GM23338 (cell line): ENCODE results near the gene SLC6A7. TPM values are rescaled to one million over a fixed set of nuclear protein-coding genes. Genes with fewer than 3 reads are reported as not detected.

Source experiments
- ATAC-seq: fragments of 200-7000 bp; cut with Tn5 transposase; 3 replicates; pipeline ENCODE4 v1.9.1; 2020
- DNase-seq: peaks from one replicate; pipeline ENCODE4 v3.0.0-alpha.2; 2015; ENCODE audit warnings: low spot score
- H2AFZ ChIP-seq: fragments of 200-600 bp; sonication (generic); 2 replicates; pipeline ENCODE4 v1.8.0; 2016; ENCODE audit warnings: antibody characterized with exemption, mild to moderate bottlenecking, moderate library complexity
- H3F3A ChIP-seq: fragments of 200-600 bp; sonication (generic); replicated peaks from 2 replicates; pipeline ENCODE4 v1.8.0; 2017; ENCODE audit warnings: antibody characterized with exemption, mixed run types, low read depth
- H3K27ac ChIP-seq: fragments of 200-600 bp; sonication (generic); 2 replicates; pipeline ENCODE4 v1.6.1; 2016; ENCODE audit warnings: low read depth
- H3K27me3 ChIP-seq: fragments of 200-600 bp; sonication (generic); 2 replicates; pipeline ENCODE4 v1.8.0; 2016; ENCODE audit warnings: mild to moderate bottlenecking, mixed run types, moderate library complexity; ENCODE audit not compliant: insufficient read depth
- H3K36me3 ChIP-seq: fragments of 200-600 bp; sonication (generic); 2 replicates; pipeline ENCODE4 v1.8.0; 2016; ENCODE audit warnings: mild to moderate bottlenecking; ENCODE audit not compliant: insufficient read depth
- H3K4me1 ChIP-seq: fragments of 200-600 bp; sonication (generic); 2 replicates; pipeline ENCODE4 v1.8.0; 2016; ENCODE audit warnings: mild to moderate bottlenecking, moderate library complexity; ENCODE audit not compliant: insufficient read depth
- H3K4me2 ChIP-seq: fragments of 200-600 bp; sonication (generic); 2 replicates; pipeline ENCODE4 v1.7.1; 2017; ENCODE audit warnings: mixed run types
- H3K4me3 ChIP-seq: fragments of 200-600 bp; sonication (generic); 2 replicates; pipeline ENCODE4 v1.6.1; 2016; ENCODE audit warnings: mixed run types
- H3K79me2 ChIP-seq: fragments of 200-600 bp; sonication (generic); replicated peaks from 2 replicates; pipeline ENCODE4 v1.8.0; 2017; ENCODE audit warnings: mild to moderate bottlenecking; ENCODE audit not compliant: insufficient read depth
- H3K9me2 ChIP-seq: fragments of 200-600 bp; sonication (generic); 2 replicates; pipeline ENCODE4 v1.8.0; 2017; ENCODE audit not compliant: insufficient read depth
- H4K20me1 ChIP-seq: fragments of 200-600 bp; sonication (generic); replicated peaks from 2 replicates; pipeline ENCODE4 v1.8.0; 2017; ENCODE audit warnings: mild to moderate bottlenecking; ENCODE audit not compliant: insufficient read depth
- H3K27ac Mint-ChIP-seq: 2 replicates; pipeline ENCODE4 v1.8.0; 2020; ENCODE audit warnings: inconsistent platforms, mild to moderate bottlenecking, moderate library complexity, mixed read lengths
- H3K27me3 Mint-ChIP-seq: 3 replicates; pipeline ENCODE4 v1.8.0; 2022; ENCODE audit warnings: low read depth, mild to moderate bottlenecking, moderate library complexity, mixed read lengths, inconsistent platforms; ENCODE audit not compliant: insufficient read depth, poor library complexity
- H3K36me3 Mint-ChIP-seq: 3 replicates; pipeline ENCODE4 v1.8.0; 2021; ENCODE audit warnings: low read depth, mild to moderate bottlenecking, inconsistent platforms, moderate library complexity, mixed read lengths
- H3K4me1 Mint-ChIP-seq: 3 replicates; pipeline ENCODE4 v1.8.0; 2020; ENCODE audit warnings: mild to moderate bottlenecking, inconsistent platforms, mixed read lengths
- H3K4me3 Mint-ChIP-seq: 3 replicates; pipeline ENCODE4 v1.8.0; 2021; ENCODE audit warnings: moderate library complexity, mild to moderate bottlenecking, inconsistent platforms, mixed read lengths
- H3K9me3 Mint-ChIP-seq: 3 replicates; pipeline ENCODE4 v1.8.0; 2020; ENCODE audit warnings: moderate library complexity, mild to moderate bottlenecking, inconsistent platforms, mixed read lengths
- CREB1 ChIP-seq: fragments of 250-450 bp; sonication (Bioruptor Pico); IDR thresholded peaks from 2 replicates; pipeline ENCODE4 v1.5.0; 2020; ENCODE audit warnings: low read depth, mild to moderate bottlenecking, moderate library complexity
- CTCF ChIP-seq, 2 experiments: fragments of 200-600 bp in 1 of 2; sonication (generic) in 1 of 2; conservative IDR thresholded peaks; 2 replicates each; pipeline versions ENCODE4 v1.5.1 to v1.6.1; 2016 to 2017; ENCODE audit warnings: antibody characterized with exemption in 2 of 2, low read depth in 2 of 2, mild to moderate bottlenecking in 2 of 2, moderate library complexity in 1 of 2
- EZH2 ChIP-seq: fragments of 200-600 bp; sonication (generic); IDR thresholded peaks from one replicate; pipeline ENCODE4 v1.8.0; 2017; ENCODE audit warnings: antibody characterized with exemption, mild to moderate bottlenecking, low read depth; ENCODE audit not compliant: unreplicated experiment
- EZH2phosphoT487 ChIP-seq: fragments of 200-600 bp; sonication (generic); IDR thresholded peaks from one replicate; pipeline ENCODE4 v1.8.1; 2018; ENCODE audit warnings: antibody characterized with exemption; ENCODE audit not compliant: unreplicated experiment
- NANOG ChIP-seq: IDR thresholded peaks from 2 replicates; pipeline ENCODE4 v1.6.1; 2016; ENCODE audit warnings: antibody characterized with exemption, borderline replicate concordance
- POLR2AphosphoS5 ChIP-seq: IDR thresholded peaks from 2 replicates; pipeline ENCODE4 v1.6.1; 2016; ENCODE audit warnings: antibody characterized with exemption, low read depth
- REST ChIP-seq: IDR thresholded peaks from one replicate; pipeline ENCODE4 v1.6.1; 2018; ENCODE audit warnings: antibody characterized with exemption; ENCODE audit not compliant: unreplicated experiment
- ZNF114 ChIP-seq: fragments of 250-450 bp; sonication (Bioruptor Pico); IDR thresholded peaks from 2 replicates; pipeline ENCODE4 v1.5.0; 2020; ENCODE audit warnings: mild to moderate bottlenecking, moderate library complexity
- ZNF331 ChIP-seq: fragments of 250-450 bp; sonication (Bioruptor Pico); IDR thresholded peaks from 2 replicates; pipeline ENCODE4 v1.5.0; 2020; ENCODE audit warnings: low read depth, mild to moderate bottlenecking, moderate library complexity
- ZNF462 ChIP-seq: fragments of 250-450 bp; sonication (Bioruptor Pico); IDR thresholded peaks from 2 replicates; pipeline ENCODE4 v1.5.0; 2020; ENCODE audit warnings: mild to moderate bottlenecking, moderate library complexity
- polyA plus RNA-seq: library from polyadenylated mRNA; unstranded; fragments of >200 nt; fragmentation: Nextera tagmentation; extraction: Ambion mirVana; gene quantifications from 2 replicates; pipeline ENCODE4 v1.2.1, GENCODE V29; 2016
- total RNA-seq: library from RNA; depleted of rRNA; stranded (reverse); fragments of >200 nt; shearing (Covaris generic); gene quantifications from 2 replicates; pipeline ENCODE4 v1.2.3, GENCODE V29; 2014

SLC6A7 gene
- total and polyA plus RNA-seq, 2 experiments from 2014 or later, result not detected

- Histone ChIP-seq H3F3A (no peaks in the 10 kb centered on the region), H3K36me3 (no peaks in the 10 kb centered on the region), H3K4me1 (no peaks in the 10 kb centered on the region; the same call in 1 of the 2 replicates), H4K20me1 (no peaks in the 10 kb centered on the region), H3K4me3 (no peak overlapping the region), H3K27ac (no peak overlapping the region), H2AFZ (no peak overlapping the region), H3K9me2 (no peaks in the 10 kb centered on the region), H3K79me2 (no peaks in the 10 kb centered on the region), H3K27me3 (no peaks in the 10 kb centered on the region), H3K4me2 (no peak overlapping the region)
- H3K9me3 Mint-ChIP-seq, result no peaks in the 10 kb centered on the region
- DNase-seq, result peak; percentile 38
- no peak overlapping the region for H3K27ac Mint-ChIP-seq
- no peak overlapping the region for H3K4me3 Mint-ChIP-seq
- H3K27me3 Mint-ChIP-seq, result peaks cover 12% of the 10 kb centered on the region
- H3K36me3 Mint-ChIP-seq, result no peaks in the 10 kb centered on the region
- TF ChIP-seq NANOG (no peak), ZNF331 (CRISPR knock-in tag) (no peak), POLR2AphosphoS5 (no peak), EZH2 (no peak), CREB1 (no peak), CTCF (conservative IDR thresholded peaks at IDR 0.05; ENCODE audit: low read depth in 2 of 2) (no peak), ZNF462 (CRISPR knock-in tag) (no peak), EZH2phosphoT487 (no peak), REST (no peak), ZNF114 (CRISPR knock-in tag) (no peak)
- H3K4me1 Mint-ChIP-seq, result peaks cover 9% of the 10 kb centered on the region
- peak; percentile 9; the same call in 1 of the 3 replicates for ATAC-seq
Measured at GRCh38 chr5:150219142-150219541, 29.3 kb downstream of the SLC6A7 start.
